K562 (cell line): ENCODE data around the gene ZKSCAN4. TPM values are rescaled to one million over a fixed set of nuclear protein-coding genes. Genes with fewer than 3 reads are reported as not detected.

Source experiments
- BRF1 ChIP-seq: IDR thresholded peaks from 3 replicates; pipeline ENCODE4 v1.6.1; 2011; ENCODE audit warnings: borderline replicate concordance, mild to moderate bottlenecking; ENCODE audit not compliant: insufficient read length; ENCODE audit errors: extremely low read depth
- C11orf30 ChIP-seq: fragments of 450-650 bp; IDR thresholded peaks from 2 replicates; pipeline ENCODE4 v1.6.1; 2016; ENCODE audit warnings: low read depth, mild to moderate bottlenecking
- CTCFL ChIP-seq: IDR thresholded peaks from 2 replicates; pipeline ENCODE4 v1.6.1; 2011; ENCODE audit warnings: borderline replicate concordance, low read depth, mild to moderate bottlenecking, moderate library complexity, low read length; ENCODE audit not compliant: insufficient read depth, poor library complexity, severe bottlenecking
- E2F3 ChIP-seq: fragments of 250-450 bp; sonication (Bioruptor Pico); IDR thresholded peaks from 2 replicates; pipeline ENCODE4 v1.4.0; 2020; ENCODE audit warnings: mild to moderate bottlenecking
- E2F6 ChIP-seq, 2 experiments: IDR thresholded peaks; 2 replicates each; pipeline ENCODE4 v1.6.1; 2011; ENCODE audit warnings: borderline replicate concordance in 1 of 2, control low read depth in 1 of 2, low read depth in 1 of 2, low read length in 1 of 2, mild to moderate bottlenecking in 1 of 2, mixed read lengths in 1 of 2, moderate library complexity in 1 of 2; ENCODE audit not compliant: insufficient read depth in 1 of 2, insufficient read length in 1 of 2, poor library complexity in 1 of 2, severe bottlenecking in 1 of 2; ENCODE audit errors: extremely low read depth in 1 of 2
- FOXJ3 ChIP-seq: sonication (generic); formaldehyde crosslinking; IDR thresholded peaks from 2 replicates; pipeline ENCODE4 v1.4.0; 2020; ENCODE audit warnings: mild to moderate bottlenecking, missing genetic modification reagents
- ID3 ChIP-seq, 2 experiments: fragments of 250-450 bp in 1 of 2; fragments of 450-650 bp in 1 of 2; sonication (Bioruptor Pico) in 1 of 2; IDR thresholded peaks; 2 replicates each; pipeline versions ENCODE4 v1.6.1 to v1.8.0; 2016 to 2021; ENCODE audit warnings: mild to moderate bottlenecking in 2 of 2, moderate library complexity in 2 of 2, missing compliant biosample characterization in 1 of 2, missing genetic modification characterization in 1 of 2
- MEF2A ChIP-seq: IDR thresholded peaks from 2 replicates; pipeline ENCODE4 v1.6.1; 2011; ENCODE audit warnings: low read depth, mild to moderate bottlenecking, low read length, moderate library complexity; ENCODE audit not compliant: control insufficient read depth
- NR0B1 ChIP-seq: fragments of 450-650 bp; IDR thresholded peaks from one replicate; pipeline ENCODE4 v1.6.1; 2018; ENCODE audit warnings: mild to moderate bottlenecking, moderate library complexity; ENCODE audit not compliant: partially characterized antibody
- NRF1 ChIP-seq, 2 experiments: fragments of 450-650 bp; IDR thresholded peaks in 1 of 2; conservative IDR thresholded peaks in 1 of 2; 2 replicates each; pipeline ENCODE4 v1.6.1; 2014; ENCODE audit warnings: mild to moderate bottlenecking in 2 of 2
- PKNOX1 ChIP-seq: fragments of 450-650 bp; IDR thresholded peaks from 2 replicates; pipeline ENCODE4 v1.6.1; 2016
- SMARCA4 ChIP-seq: fragments of 450-650 bp; IDR thresholded peaks from 2 replicates; pipeline ENCODE4 v1.6.1; 2016
- TOE1 ChIP-seq, 2 experiments: fragments of 450-650 bp in 1 of 2; sonication (generic) in 1 of 2; formaldehyde crosslinking in 1 of 2; IDR thresholded peaks; 2 replicates each; pipeline versions ENCODE4 v1.7.1 to v1.8.0; 2016 to 2022; ENCODE audit warnings: borderline replicate concordance in 2 of 2, mild to moderate bottlenecking in 2 of 2, antibody characterized with exemption in 1 of 2, inconsistent platforms in 1 of 2, low read depth in 1 of 2, missing genetic modification reagents in 1 of 2, moderate library complexity in 1 of 2
- WHSC1 ChIP-seq: IDR thresholded peaks from one replicate; pipeline ENCODE4 v1.6.1; 2012; ENCODE audit warnings: low read length, control low read depth, inconsistent platforms
- ZNF445 ChIP-seq: fragments of 250-450 bp; sonication (Bioruptor Pico); IDR thresholded peaks from 2 replicates; pipeline ENCODE4 v1.4.0; 2020; ENCODE audit warnings: low read depth, mild to moderate bottlenecking, moderate library complexity
- ZNF696 ChIP-seq: fragments of 250-450 bp; sonication (Bioruptor Pico); conservative IDR thresholded peaks from 2 replicates; pipeline ENCODE4 v1.4.0; 2020; ENCODE audit warnings: mild to moderate bottlenecking, moderate library complexity
- ZNF764 ChIP-seq: fragments of 250-450 bp; sonication (Bioruptor Pico); IDR thresholded peaks from 2 replicates; pipeline ENCODE4 v1.4.0; 2020; ENCODE audit warnings: low read depth, mild to moderate bottlenecking, moderate library complexity
- polyA plus RNA-seq, 8 experiments: library from polyadenylated mRNA; depleted of rRNA in 4 of 8; stranded (reverse) in 5 of 8; unstranded in 3 of 8; fragments of >200 nt; fragmentation: Nextera tagmentation in 2 of 8; fragmentation: Illumina TruSeq in 1 of 8; extraction: Ambion mirVana in 2 of 8; extraction: Trizol in 1 of 8; gene quantifications; 2 replicates each; pipeline versions ENCODE4 v1.2.1 to v1.2.3, GENCODE V29; 2011 to 2014; ENCODE audit warnings: inconsistent platforms in 1 of 8, missing spikeins in 1 of 8
- total RNA-seq, 7 experiments: library from RNA; depleted of rRNA in 6 of 7; stranded (reverse); fragments of >200 nt in 6 of 7; fragmentation: Illumina TruSeq in 2 of 7; extraction: Trizol in 2 of 7; gene quantifications; 2 replicates each; pipeline versions ENCODE4 v1.2.1 to v1.2.3, GENCODE V29; 2011 to 2021; ENCODE audit warnings: low replicate concordance in 1 of 7

The ZKSCAN4 gene
- total and polyA plus RNA-seq, 9 of the 15 experiments (the other 6 are each of a cell fraction or from before 2014, with no cell fraction given), result 1.2 to 5.3 (median 4.7) TPM

- TF ChIP-seq TOE1 (IDR thresholded peaks at IDR 0.05; ENCODE audit: borderline replicate concordance), result no peak
- TF ChIP-seq TOE1 (CRISPR knock-in tag; IDR thresholded peaks at IDR 0.05; ENCODE audit: borderline replicate concordance, low read depth), result no peak
- TF ChIP-seq WHSC1, result no peak
- TF ChIP-seq NRF1 (conservative IDR thresholded peaks at IDR 0.05 in 1 of 2, IDR thresholded peaks at IDR 0.05 in 1 of 2), result peak; percentile 77 to 81
- TF ChIP-seq NR0B1, result no peak
- no peak for TF ChIP-seq ZNF764 (CRISPR knock-in tag)
- 0 out of 2 replicates have a peak, but pooled peaks have one; percentile 27 for TF ChIP-seq C11orf30
- TF ChIP-seq CTCFL, result peak; percentile 29
- TF ChIP-seq FOXJ3 (CRISPR knock-in tag), result no peak
- no peak for TF ChIP-seq ID3 (CRISPR knock-in tag; IDR thresholded peaks at IDR 0.05)
- 0 out of 2 replicates have a peak, but pooled peaks have one; percentile 66 for TF ChIP-seq ID3 (tag; IDR thresholded peaks at IDR 0.05)
- peak; percentile 26 to 64 for TF ChIP-seq E2F6 (IDR thresholded peaks at IDR 0.05; ENCODE audit: borderline replicate concordance in 1 of 2, extremely low read depth in 1 of 2, insufficient read depth in 1 of 2, insufficient read length in 1 of 2, low read depth in 1 of 2, low read length in 1 of 2, poor library complexity in 1 of 2, severe bottlenecking in 1 of 2)
- TF ChIP-seq MEF2A, result no peak
- TF ChIP-seq PKNOX1, result peak; percentile 13; the same call in 1 of the 2 replicates
- peak; percentile 45; the same call in 1 of the 2 replicates for TF ChIP-seq E2F3 (CRISPR knock-in tag)
- 0 out of 2 replicates have a peak, but pooled peaks have one; percentile 35 for TF ChIP-seq SMARCA4
- no peak for TF ChIP-seq BRF1
- TF ChIP-seq ZNF445 (CRISPR knock-in tag), result no peak
- TF ChIP-seq ZNF696 (CRISPR knock-in tag), result no peak
These were observed 29.4 kb upstream of the ZKSCAN4 start, which contains the start of gene PGBD1 (continued) for GRCh38 chr6:28281288-28282064.
